ENCODE results near the gene TSC22D2. TPM values are rescaled to one million over a fixed set of nuclear protein-coding genes. Genes with fewer than 3 reads are reported as not detected.

Gene TSC22D2
- total and polyA plus RNA-seq, 10 of the 15 experiments (the other 5 are each of a cell fraction or from before 2014, with no cell fraction given), result 7.4 to 19.4 (median 10.9) TPM

GRCh38 chr3:150509780-150510179 is 101.7 kb downstream of the TSC22D2 start:
- ATAC-seq, result no peak
- Histone ChIP-seq H3K27ac (ENCODE audit: control insufficient read depth, insufficient read depth) (no peak overlapping the region), H3K4me2 (ENCODE audit: control insufficient read depth, insufficient read depth) (no peak overlapping the region), H3K79me2 (ENCODE audit: control insufficient read depth, insufficient read depth, low read length) (no peaks in the 10 kb centered on the region), H3K27me3 (replicated peaks in 1 of 2; ENCODE audit: control insufficient read depth in 2 of 2, insufficient read depth in 2 of 2, low read length in 1 of 2) (no peaks in the 10 kb centered on the region; a peak in 1 of 4 replicates), H3K4me1 (ENCODE audit: control insufficient read depth, insufficient read depth, low read length) (no peaks in the 10 kb centered on the region), H3K36me3 (ENCODE audit: control insufficient read depth in 2 of 2, insufficient read depth in 2 of 2, low read length in 1 of 2) (no peaks in the 10 kb centered on the region), H3K4me3 (no peak overlapping the region), H4K20me1 (ENCODE audit: control insufficient read depth, insufficient read depth) (no peaks in the 10 kb centered on the region), H3K9me3 (replicated peaks; ENCODE audit: control insufficient read depth, insufficient read depth, low read length) (no peaks in the 10 kb centered on the region), H2AFZ (ENCODE audit: control insufficient read depth, low read depth, low read length) (no peak overlapping the region), H3K9ac (ENCODE audit: control insufficient read depth, insufficient read depth, low read length) (no peak overlapping the region)
- WGBS (ENCODE audit: insufficient coverage, insufficient replicate concordance, low lambda C conversion rate, missing lambda C conversion rate), result 47% methylated on average over 2 of the region's 2 CpGs
- intact Hi-C loops (cut with micrococcal nuclease; ENCODE audit: unreplicated experiment) (no loop called here), in situ Hi-C loops (cut with MboI) (loop anchor here (25.0 kb wide), 1 partner anchor 547 kb away; the partner anchor contains the start of gene PFN2)
- POLR2A ChIA-PET, result no interaction called here
- TF ChIP-seq CEBPB (IDR thresholded peaks at IDR 0.05; ENCODE audit: borderline replicate concordance in 1 of 2, low read depth in 2 of 2, low read length in 2 of 2) (no peak), ZNF24 (IDR thresholded peaks at IDR 0.05) (0 out of 2 replicates have a peak, but pooled peaks have one; percentile 24), SPI1 (IDR thresholded peaks at IDR 0.05; ENCODE audit: borderline replicate concordance, insufficient read depth, low read depth, low read length) (peak; percentile 42; the same call in 1 of the 2 replicates), CREM (IDR thresholded peaks at IDR 0.05; ENCODE audit: low read depth) (no peak), ZBTB11 (CRISPR knock-in tag; IDR thresholded peaks at IDR 0.05) (no peak), STAT3 (IDR thresholded peaks at IDR 0.05; ENCODE audit: low read depth, low read length) (no peak)
- CTCF ChIA-PET, result interaction anchor here (1.2 kb wide), 1 partner anchor 211 kb away, joined by 3 read pairs; no protein-coding TSS in a partner anchor
- SMC1A ChIA-PET (ENCODE audit: uncharacterized antibody, unreplicated experiment), result no interaction called here
- DNase-seq (ENCODE audit: low read depth, low spot score), result no peak
- FAIRE-seq, result no peak
- RAD21 ChIA-PET (ENCODE audit: unreplicated experiment), result no interaction called here
- BruUV-seq (replicated peaks), result no TSS peak

All from GM12878 (cell line).